BE2C (cell line): ENCODE data around the gene DRP2.

Source experiments
- DNase-seq: peaks from one replicate; pipeline ENCODE4 v3.0.0-alpha.2; 2020
- H3K27me3 ChIP-seq: fragments of 250-450 bp; sonication (Bioruptor Pico); 2 replicates; pipeline ENCODE4 v1.5.1; 2020; ENCODE audit warnings: mild to moderate bottlenecking
- H3K36me3 ChIP-seq: fragments of 250-450 bp; sonication (Bioruptor Pico); 2 replicates; pipeline ENCODE4 v1.5.1; 2020; ENCODE audit warnings: mild to moderate bottlenecking
- H3K4me1 ChIP-seq: fragments of 250-450 bp; sonication (Bioruptor Pico); 2 replicates; pipeline ENCODE4 v1.5.1; 2020
- H3K4me3 ChIP-seq: 2 replicates; pipeline ENCODE4 v1.5.1; 2011; ENCODE audit warnings: low read depth, low read length
- H3K9me3 ChIP-seq: fragments of 250-450 bp; sonication (Bioruptor Pico); 2 replicates; pipeline ENCODE4 v1.5.1; 2020
- CTCF ChIP-seq: IDR thresholded peaks from 2 replicates; pipeline ENCODE4 v1.5.1; 2012; ENCODE audit warnings: mild to moderate bottlenecking, low read depth, low read length

The DRP2 gene

DNA sequence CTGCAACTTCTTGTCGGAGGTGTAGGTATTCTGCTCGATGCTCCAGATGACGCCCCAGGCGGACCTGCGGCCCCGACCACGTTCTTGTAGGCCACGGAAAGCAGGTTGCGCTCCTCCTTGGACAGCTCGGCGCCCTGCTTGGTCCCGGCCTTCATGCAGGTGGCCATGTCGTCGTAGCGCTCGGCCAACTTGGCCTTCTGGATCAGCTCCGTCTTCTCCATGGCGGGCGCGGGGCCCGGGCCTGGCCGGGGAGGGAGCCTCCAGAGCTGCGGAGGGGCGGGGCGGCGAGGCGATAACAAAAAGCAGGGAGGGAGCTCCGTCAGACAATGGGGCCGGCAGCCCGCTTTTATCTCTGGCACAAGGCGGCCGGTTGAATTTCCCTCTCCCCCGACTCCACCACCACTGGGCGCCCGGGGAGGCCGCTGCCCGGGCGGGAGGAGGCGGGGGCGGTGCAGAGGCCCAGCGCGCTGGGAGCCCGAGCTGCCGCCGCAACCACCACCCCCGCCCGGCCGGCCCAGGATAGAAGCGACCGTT is 28.3 kb upstream of the DRP2 start:
- no peaks in the 10 kb centered on the region for H3K27me3 ChIP-seq
- DNase-seq = no peak
- no peak for TF ChIP-seq CTCF
- no peaks in the 10 kb centered on the region for H3K36me3 ChIP-seq
- no peaks in the 10 kb centered on the region for H3K9me3 ChIP-seq
- H3K4me1 ChIP-seq = no peaks in the 10 kb centered on the region
- no peak overlapping the region for H3K4me3 ChIP-seq

GRCh38 chrX:101195442-101196173 is 24.0 kb upstream of the DRP2 start:
- DNase-seq = no peak
- Histone ChIP-seq H3K4me1 (no peaks in the 10 kb centered on the region), H3K9me3 (no peaks in the 10 kb centered on the region), H3K4me3 (no peak overlapping the region), H3K27me3 (no peaks in the 10 kb centered on the region), H3K36me3 (no peaks in the 10 kb centered on the region)
- TF ChIP-seq CTCF = no peak

DNA sequence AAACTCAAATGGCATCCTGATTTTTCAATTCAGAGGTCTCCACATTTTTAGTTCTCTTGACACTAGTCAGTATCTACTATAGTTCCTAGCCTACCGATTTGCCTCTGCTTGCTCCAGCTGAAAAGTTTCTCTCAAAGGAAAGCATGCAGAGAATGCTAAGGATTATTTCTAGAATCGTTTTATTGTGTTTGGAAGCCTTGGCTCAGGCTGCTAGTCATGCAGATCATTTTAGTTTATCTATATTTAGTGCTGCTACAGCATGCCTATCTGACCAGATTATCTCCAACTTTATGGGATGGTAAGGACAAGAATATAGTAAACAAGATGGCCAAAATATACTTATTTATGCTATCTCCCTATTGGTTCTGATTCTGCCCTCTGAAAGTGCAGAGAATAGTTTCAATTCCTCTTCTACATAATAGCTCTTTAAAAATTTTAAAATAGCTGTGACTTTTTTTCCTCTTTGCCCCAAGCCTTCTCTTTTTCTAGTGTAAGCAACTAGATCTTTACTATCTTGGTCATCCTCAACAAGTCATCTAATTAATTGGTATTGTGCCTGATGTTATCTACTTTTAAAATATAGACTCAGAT is 15.7 kb upstream of the DRP2 start:
- H3K4me1 ChIP-seq = no peaks in the 10 kb centered on the region

GRCh38 chrX:101206471-101206870 is 13.1 kb upstream of the DRP2 start:
- DNase-seq = no peak
- TF ChIP-seq CTCF = peak; percentile 49

More for the DNA sequence above, 15.7 kb upstream of the DRP2 start:
- no peaks in the 10 kb centered on the region for H3K36me3 ChIP-seq
- no peaks in the 10 kb centered on the region for H3K9me3 ChIP-seq
- TF ChIP-seq CTCF = no peak
- DNase-seq = no peak
- no peak overlapping the region for H3K4me3 ChIP-seq
- H3K27me3 ChIP-seq = no peaks in the 10 kb centered on the region

DNA sequence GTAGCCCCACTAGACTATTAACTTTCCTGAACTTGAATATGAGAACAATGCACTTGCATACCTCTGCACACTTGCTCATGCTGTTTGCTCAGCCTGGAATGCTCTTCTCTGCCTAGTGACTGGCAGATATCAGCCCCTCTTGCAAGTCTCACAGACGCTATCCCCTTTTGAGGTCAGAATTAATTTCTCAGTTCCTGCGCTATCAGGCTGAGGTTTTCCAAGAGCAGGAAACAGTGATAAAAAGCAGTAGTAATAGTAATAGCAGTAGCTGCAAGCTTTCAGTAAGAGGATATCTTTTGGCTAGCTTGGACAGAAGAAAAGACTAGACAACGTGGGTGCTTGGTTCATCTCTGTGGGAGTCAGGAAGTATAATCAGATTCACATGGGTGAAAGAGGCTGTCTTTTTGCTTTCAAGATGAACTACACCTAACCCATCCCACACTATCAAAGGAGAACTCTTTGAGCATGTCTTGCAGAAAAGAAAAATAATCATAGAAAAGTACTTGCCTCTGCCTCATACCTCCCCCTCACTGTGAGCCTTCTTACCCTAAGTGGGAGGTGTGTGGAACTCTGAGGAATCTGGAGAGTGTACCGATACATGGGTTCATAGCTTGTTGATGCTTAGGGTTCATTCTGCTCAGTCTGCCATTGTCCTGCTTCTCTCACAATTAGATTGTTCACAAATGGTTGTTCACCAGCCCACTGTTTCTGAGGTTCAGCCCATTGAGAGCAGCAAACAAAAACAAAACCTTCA is 11.3 kb upstream of the DRP2 start:
- no peaks in the 10 kb centered on the region for H3K4me1 ChIP-seq
- no peak for DNase-seq
- TF ChIP-seq CTCF = no peak
- H3K9me3 ChIP-seq = no peaks in the 10 kb centered on the region
- H3K27me3 ChIP-seq = no peaks in the 10 kb centered on the region
- no peaks in the 10 kb centered on the region for H3K36me3 ChIP-seq
- H3K4me3 ChIP-seq = no peak overlapping the region

More at GRCh38 chrX:101206471-101206870, 13.1 kb upstream of the DRP2 start:
- no peaks in the 10 kb centered on the region for H3K27me3 ChIP-seq
- no peaks in the 10 kb centered on the region for H3K9me3 ChIP-seq
- no peak overlapping the region for H3K4me3 ChIP-seq
- no peaks in the 10 kb centered on the region for H3K36me3 ChIP-seq
- no peaks in the 10 kb centered on the region for H3K4me1 ChIP-seq
